HEK293 (cell line): Measurements from ENCODE around the gene SORD.

Experiments
- BCL11A ChIP-seq: fragments of 450-650 bp; formaldehyde crosslinking; IDR thresholded peaks from 2 replicates; pipeline ENCODE4 v1.5.1; 2016; ENCODE audit warnings: low read depth, missing biosample characterization, missing genetic modification characterization
- BCL6B ChIP-seq: fragments of 450-650 bp; formaldehyde crosslinking; IDR thresholded peaks from 2 replicates; pipeline ENCODE4 v1.5.1; 2017; ENCODE audit warnings: missing biosample characterization, missing genetic modification characterization
- ELK4 ChIP-seq: IDR thresholded peaks from 2 replicates; pipeline ENCODE4 v1.6.1; 2011; ENCODE audit warnings: mild to moderate bottlenecking, low read depth, low read length, borderline replicate concordance
- MYNN ChIP-seq: fragments of 450-650 bp; formaldehyde crosslinking; IDR thresholded peaks from 2 replicates; pipeline ENCODE4 v1.5.1; 2016; ENCODE audit warnings: missing biosample characterization, missing genetic modification characterization, borderline replicate concordance
- PBX3 ChIP-seq: sonication (generic); formaldehyde crosslinking; IDR thresholded peaks from 2 replicates; pipeline ENCODE4 v1.8.1; 2022; ENCODE audit warnings: mild to moderate bottlenecking, moderate library complexity, missing genetic modification reagents
- TRIM28 ChIP-seq: IDR thresholded peaks from 2 replicates; pipeline ENCODE4 v1.6.1; 2011; ENCODE audit warnings: low read length, control low read depth, borderline replicate concordance
- ZBTB10 ChIP-seq: fragments of 450-650 bp; formaldehyde crosslinking; IDR thresholded peaks from 2 replicates; pipeline ENCODE4 v1.5.1; 2016; ENCODE audit warnings: missing biosample characterization, missing genetic modification characterization
- ZIC2 ChIP-seq: fragments of 450-650 bp; formaldehyde crosslinking; IDR thresholded peaks from 2 replicates; pipeline ENCODE4 v1.5.1; 2016; ENCODE audit warnings: missing biosample characterization, missing genetic modification characterization
- ZNF121 ChIP-seq: fragments of 450-650 bp; formaldehyde crosslinking; IDR thresholded peaks from 2 replicates; pipeline ENCODE4 v1.5.1; 2016; ENCODE audit warnings: missing biosample characterization, missing genetic modification characterization
- ZNF16 ChIP-seq: fragments of 450-650 bp; formaldehyde crosslinking; IDR thresholded peaks from 2 replicates; pipeline ENCODE4 v1.5.1; 2016; ENCODE audit warnings: low read depth, missing biosample characterization, missing genetic modification characterization
- ZNF18 ChIP-seq: fragments of 450-650 bp; formaldehyde crosslinking; IDR thresholded peaks from 2 replicates; pipeline ENCODE4 v1.5.1; 2016; ENCODE audit warnings: missing biosample characterization, missing genetic modification characterization
- ZNF214 ChIP-seq: fragments of 450-650 bp; formaldehyde crosslinking; IDR thresholded peaks from 2 replicates; pipeline ENCODE4 v1.5.1; 2017; ENCODE audit warnings: missing biosample characterization, mild to moderate bottlenecking, missing genetic modification characterization, borderline replicate concordance
- ZNF239 ChIP-seq: fragments of 450-650 bp; formaldehyde crosslinking; IDR thresholded peaks from 2 replicates; pipeline ENCODE4 v1.5.1; 2016; ENCODE audit warnings: missing biosample characterization, missing genetic modification characterization
- ZNF391 ChIP-seq: fragments of 450-650 bp; formaldehyde crosslinking; IDR thresholded peaks from 2 replicates; pipeline ENCODE4 v1.5.1; 2016; ENCODE audit warnings: low read depth, missing biosample characterization, missing genetic modification characterization, borderline replicate concordance
- ZNF394 ChIP-seq: fragments of 450-650 bp; formaldehyde crosslinking; IDR thresholded peaks from 2 replicates; pipeline ENCODE4 v1.5.1; 2016; ENCODE audit warnings: missing biosample characterization, missing genetic modification characterization, mild to moderate bottlenecking, moderate library complexity, borderline replicate concordance
- ZNF433 ChIP-seq: fragments of 450-650 bp; formaldehyde crosslinking; IDR thresholded peaks from 2 replicates; pipeline ENCODE4 v1.5.1; 2016; ENCODE audit warnings: missing biosample characterization, missing genetic modification characterization, low read depth
- ZNF510 ChIP-seq: fragments of 450-650 bp; formaldehyde crosslinking; IDR thresholded peaks from 2 replicates; pipeline ENCODE4 v1.5.1; 2018; ENCODE audit warnings: mild to moderate bottlenecking, missing genetic modification characterization, missing biosample characterization; ENCODE audit not compliant: insufficient replicate concordance
- ZNF521 ChIP-seq: fragments of 450-650 bp; formaldehyde crosslinking; IDR thresholded peaks from 2 replicates; pipeline ENCODE4 v1.5.1; 2017; ENCODE audit warnings: missing biosample characterization, mild to moderate bottlenecking, missing genetic modification characterization
- ZNF529 ChIP-seq: fragments of 450-650 bp; formaldehyde crosslinking; IDR thresholded peaks from 2 replicates; pipeline ENCODE4 v1.5.1; 2017; ENCODE audit warnings: missing genetic modification characterization, missing biosample characterization; ENCODE audit not compliant: insufficient replicate concordance
- ZNF530 ChIP-seq: fragments of 450-650 bp; formaldehyde crosslinking; IDR thresholded peaks from 2 replicates; pipeline ENCODE4 v1.5.1; 2016; ENCODE audit warnings: low read depth, missing biosample characterization, missing genetic modification characterization
- ZNF561 ChIP-seq: fragments of 450-650 bp; IDR thresholded peaks from 2 replicates; pipeline ENCODE4 v1.5.1; 2018; ENCODE audit warnings: missing biosample characterization, missing genetic modification characterization, borderline replicate concordance
- ZNF585B ChIP-seq: fragments of 450-650 bp; formaldehyde crosslinking; IDR thresholded peaks from 2 replicates; pipeline ENCODE4 v1.5.1; 2016; ENCODE audit warnings: missing biosample characterization, missing genetic modification characterization
- ZNF610 ChIP-seq: fragments of 450-650 bp; formaldehyde crosslinking; IDR thresholded peaks from 2 replicates; pipeline ENCODE4 v1.5.1; 2016; ENCODE audit warnings: missing biosample characterization, missing genetic modification characterization, borderline replicate concordance
- ZNF623 ChIP-seq: fragments of 450-650 bp; formaldehyde crosslinking; IDR thresholded peaks from 2 replicates; pipeline ENCODE4 v1.5.1; 2016; ENCODE audit warnings: missing biosample characterization, missing genetic modification characterization
- ZNF658 ChIP-seq: fragments of 450-650 bp; formaldehyde crosslinking; IDR thresholded peaks from 2 replicates; pipeline ENCODE4; 2016; ENCODE audit warnings: missing biosample characterization, missing genetic modification characterization
- ZNF785 ChIP-seq: fragments of 450-650 bp; formaldehyde crosslinking; IDR thresholded peaks from 2 replicates; pipeline ENCODE4 v1.5.1; 2016; ENCODE audit warnings: missing biosample characterization, missing genetic modification characterization
- ZSCAN30 ChIP-seq: fragments of 450-650 bp; IDR thresholded peaks from 2 replicates; pipeline ENCODE4 v1.5.1; 2018; ENCODE audit warnings: missing biosample characterization, mild to moderate bottlenecking, missing genetic modification characterization, moderate library complexity
- TF ChIP-seq, protein P1 (sequence below): fragments of 450-650 bp; formaldehyde crosslinking; conservative IDR thresholded peaks from 2 replicates; pipeline ENCODE4 v1.5.1; 2016; ENCODE audit warnings: low read depth, missing biosample characterization, missing genetic modification characterization

The SORD gene

DNA sequence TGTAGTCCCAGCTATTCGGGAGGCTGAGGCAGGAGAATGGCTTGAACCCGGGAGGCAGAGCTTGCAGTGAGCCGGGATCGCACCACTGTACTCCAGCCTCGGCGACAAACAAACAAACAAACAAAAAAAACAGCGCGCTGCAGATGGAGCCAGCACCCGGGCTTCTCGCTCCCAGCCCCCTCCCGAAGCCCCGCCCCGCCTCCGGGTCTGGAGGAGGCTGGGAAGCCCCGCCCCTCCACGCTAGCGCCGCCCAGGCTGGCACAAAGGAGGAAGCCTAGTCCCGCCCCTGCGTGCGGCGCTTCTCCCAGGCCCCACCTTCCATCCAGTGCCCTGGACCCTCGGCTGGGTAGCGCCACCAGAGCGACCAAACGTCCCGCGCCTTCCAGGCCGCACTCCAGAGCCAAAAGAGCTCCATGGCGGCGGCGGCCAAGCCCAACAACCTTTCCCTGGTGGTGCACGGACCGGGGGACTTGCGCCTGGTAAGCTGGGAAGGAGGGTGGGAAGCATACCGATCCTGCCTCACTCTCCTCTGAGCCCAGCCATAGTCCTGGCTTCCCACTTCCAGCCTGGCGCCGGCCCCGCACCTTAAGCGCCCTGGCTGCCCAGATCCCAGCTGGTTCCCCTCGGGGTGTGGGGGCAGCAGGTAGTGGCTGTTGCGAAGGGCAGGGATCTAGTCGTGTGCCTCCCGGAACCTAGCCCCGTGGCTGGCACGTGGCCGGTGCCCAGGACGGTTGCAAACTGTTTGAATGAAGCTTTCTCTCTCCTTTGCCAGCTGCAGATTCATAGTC, at the start of gene SORD (continued):
- TF ChIP-seq PBX3 (CRISPR knock-in tag), result no peak
- TF ChIP-seq ZNF623 (tag by site-specific recombination), result no peak
- TF ChIP-seq ZNF610, result no peak
- no peak for TF ChIP-seq ZNF214
- TF ChIP-seq, protein P1, sequence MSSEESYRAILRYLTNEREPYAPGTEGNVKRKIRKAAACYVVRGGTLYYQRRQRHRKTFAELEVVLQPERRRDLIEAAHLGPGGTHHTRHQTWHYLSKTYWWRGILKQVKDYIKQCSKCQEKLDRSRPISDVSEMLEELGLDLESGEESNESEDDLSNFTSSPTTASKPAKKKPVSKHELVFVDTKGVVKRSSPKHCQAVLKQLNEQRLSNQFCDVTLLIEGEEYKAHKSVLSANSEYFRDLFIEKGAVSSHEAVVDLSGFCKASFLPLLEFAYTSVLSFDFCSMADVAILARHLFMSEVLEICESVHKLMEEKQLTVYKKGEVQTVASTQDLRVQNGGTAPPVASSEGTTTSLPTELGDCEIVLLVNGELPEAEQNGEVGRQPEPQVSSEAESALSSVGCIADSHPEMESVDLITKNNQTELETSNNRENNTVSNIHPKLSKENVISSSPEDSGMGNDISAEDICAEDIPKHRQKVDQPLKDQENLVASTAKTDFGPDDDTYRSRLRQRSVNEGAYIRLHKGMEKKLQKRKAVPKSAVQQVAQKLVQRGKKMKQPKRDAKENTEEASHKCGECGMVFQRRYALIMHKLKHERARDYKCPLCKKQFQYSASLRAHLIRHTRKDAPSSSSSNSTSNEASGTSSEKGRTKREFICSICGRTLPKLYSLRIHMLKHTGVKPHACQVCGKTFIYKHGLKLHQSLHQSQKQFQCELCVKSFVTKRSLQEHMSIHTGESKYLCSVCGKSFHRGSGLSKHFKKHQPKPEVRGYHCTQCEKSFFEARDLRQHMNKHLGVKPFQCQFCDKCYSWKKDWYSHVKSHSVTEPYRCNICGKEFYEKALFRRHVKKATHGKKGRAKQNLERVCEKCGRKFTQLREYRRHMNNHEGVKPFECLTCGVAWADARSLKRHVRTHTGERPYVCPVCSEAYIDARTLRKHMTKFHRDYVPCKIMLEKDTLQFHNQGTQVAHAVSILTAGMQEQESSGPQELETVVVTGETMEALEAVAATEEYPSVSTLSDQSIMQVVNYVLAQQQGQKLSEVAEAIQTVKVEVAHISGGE, result no peak
- no peak for TF ChIP-seq ZNF561 (tag by site-specific recombination)
- TF ChIP-seq MYNN, result no peak
- no peak for TF ChIP-seq ELK4
- TF ChIP-seq BCL6B (tag by site-specific recombination), result no peak
- TF ChIP-seq ZNF529 (tag by site-specific recombination), result no peak
- TF ChIP-seq ZNF16 (tag by site-specific recombination), result no peak
- TF ChIP-seq ZSCAN30, result no peak
- TF ChIP-seq ZNF121 (tag by site-specific recombination), result no peak
- no peak for TF ChIP-seq ZIC2 (tag by site-specific recombination)
- TF ChIP-seq ZNF785 (tag by site-specific recombination), result no peak
- no peak for TF ChIP-seq TRIM28
- no peak for TF ChIP-seq ZBTB10 (tag by site-specific recombination)
- TF ChIP-seq BCL11A (tag by site-specific recombination), result no peak
- TF ChIP-seq ZNF18, result no peak
- TF ChIP-seq ZNF433 (tag by site-specific recombination), result no peak
- TF ChIP-seq ZNF391 (tag by site-specific recombination), result no peak
- TF ChIP-seq ZNF521 (tag by site-specific recombination), result no peak
- no peak for TF ChIP-seq ZNF658 (tag by site-specific recombination)
- no peak for TF ChIP-seq ZNF510 (tag by site-specific recombination)
- TF ChIP-seq ZNF530 (tag by site-specific recombination), result no peak
- no peak for TF ChIP-seq ZNF394 (tag by site-specific recombination)
- TF ChIP-seq ZNF585B (tag by site-specific recombination), result no peak
- TF ChIP-seq ZNF239 (tag by site-specific recombination), result no peak
